HEK293 (cell line): ENCODE data around the gene TSHZ3.

ENCODE experiments used
- CTCF ChIA-PET: fragments of 350-600 bp; formaldehyde crosslinking; extraction: SDS; loops from one replicate; lab custom pipeline; 2021; ENCODE audit warnings: antibody characterized with exemption; lab: Yijun Ruan, JAX
- POLR2A ChIA-PET: fragments of 300-600 bp; formaldehyde crosslinking; extraction: SDS; loops from one replicate; lab custom pipeline; 2020; ENCODE audit warnings: antibody characterized with exemption, inconsistent platforms; lab: Yijun Ruan, JAX
- H3K27ac ChIP-seq: fragments of 200-500 bp; sonication (Bioruptor generic); 2 replicates; pipeline ENCODE4 v1.5.1; 2014; ENCODE audit warnings: low read depth, low read length, control low read depth, inconsistent platforms; ENCODE audit errors: extremely low read depth
- H3K36me3 ChIP-seq, 2 experiments: fragments of 200-500 bp in 1 of 2; sonication (Bioruptor generic) in 1 of 2; 1 replicate in 1 of 2; 2 replicates in 1 of 2; pipeline ENCODE4 v1.5.1; 2014 to 2017; ENCODE audit warnings: inconsistent platforms in 2 of 2, low read length in 2 of 2; ENCODE audit not compliant: control insufficient read depth in 2 of 2, insufficient read depth in 1 of 2
- H3K4me1 ChIP-seq: fragments of 200-500 bp; sonication (Bioruptor generic); 2 replicates; pipeline ENCODE4 v1.5.1; 2014; ENCODE audit warnings: mild to moderate bottlenecking, low read length, inconsistent platforms; ENCODE audit not compliant: control insufficient read depth, insufficient read depth
- H3K4me3 ChIP-seq: 2 replicates; pipeline ENCODE4 v1.5.1; 2011; ENCODE audit warnings: low read depth, mild to moderate bottlenecking, control low read depth, low read length, moderate library complexity
- H3K9me3 ChIP-seq: fragments of 200-500 bp; sonication (Bioruptor generic); 2 replicates; pipeline ENCODE4 v1.5.1; 2014; ENCODE audit warnings: low read depth, low read length, inconsistent platforms; ENCODE audit not compliant: control insufficient read depth, insufficient read depth
- OSR2 ChIP-seq: fragments of 450-650 bp; formaldehyde crosslinking; IDR thresholded peaks from 2 replicates; pipeline ENCODE4 v1.5.1; 2016; ENCODE audit warnings: missing biosample characterization, missing genetic modification characterization
- ZNF155 ChIP-seq: fragments of 450-650 bp; formaldehyde crosslinking; IDR thresholded peaks from 2 replicates; pipeline ENCODE4 v1.5.1; 2016; ENCODE audit warnings: missing biosample characterization, missing genetic modification characterization
- ZNF302 ChIP-seq: fragments of 450-650 bp; formaldehyde crosslinking; IDR thresholded peaks from 2 replicates; pipeline ENCODE4 v1.5.1; 2016; ENCODE audit warnings: missing biosample characterization, missing genetic modification characterization, low read depth
- ZNF654 ChIP-seq: fragments of 450-650 bp; formaldehyde crosslinking; IDR thresholded peaks from 2 replicates; pipeline ENCODE4 v1.5.1; 2016; ENCODE audit warnings: low read depth, missing biosample characterization, missing genetic modification characterization
- TF ChIP-seq, protein P1 (sequence below): fragments of 450-650 bp; formaldehyde crosslinking; IDR thresholded peaks from 2 replicates; pipeline ENCODE4 v1.5.1; 2016; ENCODE audit warnings: missing biosample characterization, missing genetic modification characterization
- TF ChIP-seq, protein P2 (sequence below): fragments of 450-650 bp; formaldehyde crosslinking; IDR thresholded peaks from 2 replicates; pipeline ENCODE4 v1.5.1; 2016; ENCODE audit warnings: missing biosample characterization, missing genetic modification characterization
- TF ChIP-seq, protein P3 (sequence below): fragments of 450-650 bp; formaldehyde crosslinking; IDR thresholded peaks from 2 replicates; pipeline ENCODE4 v1.5.1; 2016; ENCODE audit warnings: missing biosample characterization, missing genetic modification characterization
- TF ChIP-seq, protein P4 (sequence below): fragments of 450-650 bp; formaldehyde crosslinking; IDR thresholded peaks from 2 replicates; pipeline ENCODE4 v1.5.1; 2016; ENCODE audit warnings: missing biosample characterization, missing genetic modification characterization

TSHZ3 gene

DNA sequence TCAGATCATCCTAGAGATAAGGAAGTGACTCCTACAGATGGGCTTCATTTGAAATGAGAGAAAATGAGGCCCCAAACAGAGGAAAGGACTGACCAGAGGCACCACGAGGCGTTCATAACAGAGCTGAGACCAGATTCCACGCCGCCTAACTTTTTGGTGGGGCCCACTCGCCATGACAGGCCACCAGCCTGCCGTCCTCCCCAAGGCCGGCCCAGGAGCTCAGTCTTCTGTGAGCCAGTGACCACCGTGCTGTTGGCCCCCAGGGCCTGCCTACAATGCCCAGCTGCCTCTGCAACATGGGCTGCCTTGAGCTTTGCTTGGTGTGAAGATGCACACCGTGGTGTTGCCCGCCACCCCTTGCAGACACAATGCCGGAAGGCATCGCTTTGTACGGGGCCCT, 40.5 kb downstream of the TSHZ3 start:
- Histone ChIP-seq H3K36me3 (peaks cover 0 to 3% of the 10 kb centered on the region in 2 experiments; a peak in 1 of 3 replicates), H3K27ac (no peak overlapping the region), H3K9me3 (no peaks in the 10 kb centered on the region), H3K4me1 (peaks cover 24% of the 10 kb centered on the region), H3K4me3 (no peak overlapping the region)
- TF ChIP-seq, protein P1, sequence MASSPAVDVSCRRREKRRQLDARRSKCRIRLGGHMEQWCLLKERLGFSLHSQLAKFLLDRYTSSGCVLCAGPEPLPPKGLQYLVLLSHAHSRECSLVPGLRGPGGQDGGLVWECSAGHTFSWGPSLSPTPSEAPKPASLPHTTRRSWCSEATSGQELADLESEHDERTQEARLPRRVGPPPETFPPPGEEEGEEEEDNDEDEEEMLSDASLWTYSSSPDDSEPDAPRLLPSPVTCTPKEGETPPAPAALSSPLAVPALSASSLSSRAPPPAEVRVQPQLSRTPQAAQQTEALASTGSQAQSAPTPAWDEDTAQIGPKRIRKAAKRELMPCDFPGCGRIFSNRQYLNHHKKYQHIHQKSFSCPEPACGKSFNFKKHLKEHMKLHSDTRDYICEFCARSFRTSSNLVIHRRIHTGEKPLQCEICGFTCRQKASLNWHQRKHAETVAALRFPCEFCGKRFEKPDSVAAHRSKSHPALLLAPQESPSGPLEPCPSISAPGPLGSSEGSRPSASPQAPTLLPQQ (tag by site-specific recombination) = 0 out of 2 replicates have a peak, but pooled peaks have one; percentile 18
- TF ChIP-seq ZNF302 (tag by site-specific recombination) = no peak
- CTCF ChIA-PET = interaction anchor here (1.0 kb wide), 1 partner anchor 411 kb away, joined by 3 read pairs; no protein-coding TSS in a partner anchor
- POLR2A ChIA-PET = no interaction called here

DNA sequence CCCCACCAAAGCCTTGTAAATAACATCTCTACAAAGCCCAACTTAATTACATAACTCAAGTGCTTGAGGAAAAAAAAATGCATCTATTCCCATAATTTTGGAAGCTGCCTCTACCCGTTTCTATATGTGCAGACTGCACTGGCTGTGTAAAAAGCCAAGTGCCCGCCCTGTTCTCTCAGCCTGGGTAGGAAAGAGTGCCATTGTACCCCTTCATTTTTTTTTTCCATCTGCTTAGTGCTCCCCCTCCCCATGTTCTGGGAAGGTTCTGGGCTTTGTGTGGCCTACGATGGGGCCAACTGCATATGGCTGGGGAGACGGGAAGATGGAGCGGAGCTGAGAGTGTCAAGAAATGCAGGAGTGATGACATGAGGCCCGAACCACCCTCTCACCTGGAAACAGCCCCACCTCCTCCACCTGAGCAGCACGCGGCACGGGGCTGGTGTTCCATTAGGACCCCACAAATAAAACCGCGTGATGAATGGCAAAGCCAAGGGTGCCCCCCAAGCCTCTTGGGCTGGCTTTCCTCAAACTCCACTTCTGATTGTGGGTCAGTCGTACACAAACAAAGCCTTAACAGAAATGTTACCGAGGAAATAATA, 42.1 kb downstream of the TSHZ3 start:
- TF ChIP-seq, protein P2, sequence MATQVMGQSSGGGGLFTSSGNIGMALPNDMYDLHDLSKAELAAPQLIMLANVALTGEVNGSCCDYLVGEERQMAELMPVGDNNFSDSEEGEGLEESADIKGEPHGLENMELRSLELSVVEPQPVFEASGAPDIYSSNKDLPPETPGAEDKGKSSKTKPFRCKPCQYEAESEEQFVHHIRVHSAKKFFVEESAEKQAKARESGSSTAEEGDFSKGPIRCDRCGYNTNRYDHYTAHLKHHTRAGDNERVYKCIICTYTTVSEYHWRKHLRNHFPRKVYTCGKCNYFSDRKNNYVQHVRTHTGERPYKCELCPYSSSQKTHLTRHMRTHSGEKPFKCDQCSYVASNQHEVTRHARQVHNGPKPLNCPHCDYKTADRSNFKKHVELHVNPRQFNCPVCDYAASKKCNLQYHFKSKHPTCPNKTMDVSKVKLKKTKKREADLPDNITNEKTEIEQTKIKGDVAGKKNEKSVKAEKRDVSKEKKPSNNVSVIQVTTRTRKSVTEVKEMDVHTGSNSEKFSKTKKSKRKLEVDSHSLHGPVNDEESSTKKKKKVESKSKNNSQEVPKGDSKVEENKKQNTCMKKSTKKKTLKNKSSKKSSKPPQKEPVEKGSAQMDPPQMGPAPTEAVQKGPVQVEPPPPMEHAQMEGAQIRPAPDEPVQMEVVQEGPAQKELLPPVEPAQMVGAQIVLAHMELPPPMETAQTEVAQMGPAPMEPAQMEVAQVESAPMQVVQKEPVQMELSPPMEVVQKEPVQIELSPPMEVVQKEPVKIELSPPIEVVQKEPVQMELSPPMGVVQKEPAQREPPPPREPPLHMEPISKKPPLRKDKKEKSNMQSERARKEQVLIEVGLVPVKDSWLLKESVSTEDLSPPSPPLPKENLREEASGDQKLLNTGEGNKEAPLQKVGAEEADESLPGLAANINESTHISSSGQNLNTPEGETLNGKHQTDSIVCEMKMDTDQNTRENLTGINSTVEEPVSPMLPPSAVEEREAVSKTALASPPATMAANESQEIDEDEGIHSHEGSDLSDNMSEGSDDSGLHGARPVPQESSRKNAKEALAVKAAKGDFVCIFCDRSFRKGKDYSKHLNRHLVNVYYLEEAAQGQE (tag by site-specific recombination) = no peak
- TF ChIP-seq, protein P3, sequence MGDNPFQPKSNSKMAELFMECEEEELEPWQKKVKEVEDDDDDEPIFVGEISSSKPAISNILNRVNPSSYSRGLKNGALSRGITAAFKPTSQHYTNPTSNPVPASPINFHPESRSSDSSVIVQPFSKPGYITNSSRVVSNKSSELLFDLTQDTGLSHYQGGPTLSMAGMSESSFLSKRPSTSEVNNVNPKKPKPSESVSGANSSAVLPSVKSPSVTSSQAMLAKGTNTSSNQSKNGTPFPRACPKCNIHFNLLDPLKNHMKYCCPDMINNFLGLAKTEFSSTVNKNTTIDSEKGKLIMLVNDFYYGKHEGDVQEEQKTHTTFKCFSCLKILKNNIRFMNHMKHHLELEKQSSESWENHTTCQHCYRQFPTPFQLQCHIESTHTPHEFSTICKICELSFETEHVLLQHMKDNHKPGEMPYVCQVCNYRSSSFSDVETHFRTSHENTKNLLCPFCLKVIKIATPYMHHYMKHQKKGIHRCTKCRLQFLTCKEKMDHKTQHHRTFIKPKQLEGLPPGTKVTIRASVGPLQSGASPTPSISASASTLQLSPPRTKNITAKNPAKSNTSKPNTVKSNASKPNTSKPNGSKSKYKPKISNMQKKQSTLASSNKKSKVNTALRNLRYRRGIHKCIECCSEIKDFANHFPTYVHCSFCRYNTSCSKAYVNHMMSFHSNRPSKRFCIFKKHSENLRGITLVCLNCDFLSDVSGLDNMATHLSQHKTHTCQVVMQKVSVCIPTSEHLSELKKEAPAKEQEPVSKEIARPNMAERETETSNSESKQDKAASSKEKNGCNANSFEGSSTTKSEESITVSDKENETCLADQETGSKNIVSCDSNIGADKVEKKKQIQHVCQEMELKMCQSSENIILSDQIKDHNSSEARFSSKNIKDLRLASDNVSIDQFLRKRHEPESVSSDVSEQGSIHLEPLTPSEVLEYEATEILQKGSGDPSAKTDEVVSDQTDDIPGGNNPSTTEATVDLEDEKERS (tag by site-specific recombination) = no peak
- TF ChIP-seq, protein P4, sequence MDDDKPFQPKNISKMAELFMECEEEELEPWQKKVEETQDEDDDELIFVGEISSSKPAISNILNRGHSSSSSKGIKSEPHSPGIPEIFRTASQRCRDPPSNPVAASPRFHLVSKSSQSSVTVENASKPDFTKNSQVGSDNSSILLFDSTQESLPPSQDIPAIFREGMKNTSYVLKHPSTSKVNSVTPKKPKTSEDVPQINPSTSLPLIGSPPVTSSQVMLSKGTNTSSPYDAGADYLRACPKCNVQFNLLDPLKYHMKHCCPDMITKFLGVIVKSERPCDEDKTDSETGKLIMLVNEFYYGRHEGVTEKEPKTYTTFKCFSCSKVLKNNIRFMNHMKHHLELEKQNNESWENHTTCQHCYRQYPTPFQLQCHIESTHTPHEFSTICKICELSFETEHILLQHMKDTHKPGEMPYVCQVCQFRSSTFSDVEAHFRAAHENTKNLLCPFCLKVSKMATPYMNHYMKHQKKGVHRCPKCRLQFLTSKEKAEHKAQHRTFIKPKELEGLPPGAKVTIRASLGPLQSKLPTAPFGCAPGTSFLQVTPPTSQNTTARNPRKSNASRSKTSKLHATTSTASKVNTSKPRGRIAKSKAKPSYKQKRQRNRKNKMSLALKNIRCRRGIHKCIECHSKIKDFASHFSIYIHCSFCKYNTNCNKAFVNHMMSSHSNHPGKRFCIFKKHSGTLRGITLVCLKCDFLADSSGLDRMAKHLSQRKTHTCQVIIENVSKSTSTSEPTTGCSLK (tag by site-specific recombination) = no peak
- no peak for TF ChIP-seq ZNF654 (tag by site-specific recombination)
- no peak for TF ChIP-seq OSR2
- no peak for TF ChIP-seq ZNF155 (tag by site-specific recombination)
- Histone ChIP-seq H3K4me1 (peaks cover 12% of the 10 kb centered on the region), H3K36me3 (no peaks in the 10 kb centered on the region), H3K27ac (no peak overlapping the region), H3K9me3 (no peaks in the 10 kb centered on the region), H3K4me3 (no peak overlapping the region)
- ChIA-PET CTCF (interaction anchor here (0.7 kb wide), 2 partner anchors 102 to 1384 kb away, joined by 3 to 4 read pairs; no protein-coding TSS in a partner anchor), POLR2A (no interaction called here)
